H1 (cell line): ENCODE measurements around the gene VPS13D. TPM values are rescaled to one million over a fixed set of nuclear protein-coding genes. Genes with fewer than 3 reads are reported as not detected.

Experiments used
- CTBP2 ChIP-seq: IDR thresholded peaks from 2 replicates; pipeline ENCODE4 v1.7.0; 2011; ENCODE audit warnings: borderline replicate concordance, mild to moderate bottlenecking, moderate library complexity, mixed read lengths, low read length; ENCODE audit not compliant: insufficient read depth, insufficient read length
- E2F6 ChIP-seq: IDR thresholded peaks from 2 replicates; pipeline ENCODE4 v1.6.1; 2012; ENCODE audit warnings: inconsistent platforms
- JUN ChIP-seq: IDR thresholded peaks from 2 replicates; pipeline ENCODE4 v1.6.1; 2011; ENCODE audit warnings: low read depth, mild to moderate bottlenecking, improper control_type of control experiment, low read length
- RXRA ChIP-seq: IDR thresholded peaks from 2 replicates; pipeline ENCODE4 v1.6.1; 2011; ENCODE audit warnings: low read depth, mild to moderate bottlenecking, low read length, moderate library complexity; ENCODE audit not compliant: insufficient read depth
- SAP30 ChIP-seq: fragments of 300-600 bp; sonication (generic); IDR thresholded peaks from 2 replicates; pipeline ENCODE4 v1.7.1; 2012; ENCODE audit warnings: low read length, moderate library complexity, mild to moderate bottlenecking, inconsistent platforms; ENCODE audit not compliant: insufficient read depth, insufficient replicate concordance
- TCF12 ChIP-seq: IDR thresholded peaks from 2 replicates; pipeline ENCODE4 v1.6.1; 2011; ENCODE audit warnings: low read depth, mild to moderate bottlenecking, low read length
- USF2 ChIP-seq: IDR thresholded peaks from 2 replicates; pipeline ENCODE4 v1.6.1; 2011; ENCODE audit warnings: low read length, improper control_type of control experiment
- polyA plus RNA-seq, 7 experiments: library from polyadenylated mRNA; depleted of rRNA in 3 of 7; stranded (reverse) in 5 of 7; unstranded in 2 of 7; fragments of >200 nt in 5 of 7; fragments of 200-250 nt in 2 of 7; gene quantifications; 1 replicate in 5 of 7; 2 replicates in 1 of 7; 4 replicates in 1 of 7; pipeline versions ENCODE4 v1.2.1 to v1.2.3, GENCODE V29; 2011 to 2013; ENCODE audit warnings: missing spikeins in 2 of 7, mixed read lengths in 2 of 7
- total RNA-seq: library from RNA; stranded (reverse); fragmentation: NEBNext Ultra II Directional; extraction: Animal tissue kit (Norgen Biotek cat#: 25700); gene quantifications from 2 replicates; pipeline ENCODE4 v1.2.1, GENCODE V29; 2021

Gene VPS13D
- total and polyA plus RNA-seq, 2 of the 8 experiments (the other 6 are each of a cell fraction or from before 2014, with no cell fraction given): 10.9 to 31.2 TPM

GRCh38 chr1:12468323-12468722 lies 238.5 kb downstream of the VPS13D start (continued):
- TF ChIP-seq USF2: no peak
- TF ChIP-seq TCF12: no peak
- TF ChIP-seq JUN: no peak
- TF ChIP-seq SAP30: no peak
- TF ChIP-seq CTBP2: no peak
- no peak for TF ChIP-seq E2F6
- TF ChIP-seq RXRA: no peak
